NB4 (cell line): ENCODE data around the gene STX10.

ENCODE experiments used
- DNase-seq: peaks from one replicate; pipeline ENCODE4 v3.0.0; 2010; ENCODE audit warnings: low read depth
- H3K4me3 ChIP-seq: one replicate; pipeline ENCODE4 v1.5.1; 2011; ENCODE audit warnings: mild to moderate bottlenecking, low read depth, low read length, moderate library complexity
- MYC ChIP-seq: IDR thresholded peaks from 2 replicates; pipeline ENCODE4 v1.6.1; 2011; ENCODE audit warnings: low read depth, low read length
- POLR2A ChIP-seq: IDR thresholded peaks from 2 replicates; pipeline ENCODE4 v1.6.1; 2011; ENCODE audit warnings: mild to moderate bottlenecking; ENCODE audit not compliant: insufficient read length; ENCODE audit errors: extremely low read depth
- TF ChIP-seq, protein P1 (sequence below): IDR thresholded peaks from one replicate; pipeline ENCODE4 v1.5.1; 2012; ENCODE audit warnings: low read depth, low read length
- TF ChIP-seq, protein P2 (sequence below): IDR thresholded peaks from 2 replicates; pipeline ENCODE4 v1.6.1; 2011; ENCODE audit warnings: low read depth, low read length

STX10 gene

DNA sequence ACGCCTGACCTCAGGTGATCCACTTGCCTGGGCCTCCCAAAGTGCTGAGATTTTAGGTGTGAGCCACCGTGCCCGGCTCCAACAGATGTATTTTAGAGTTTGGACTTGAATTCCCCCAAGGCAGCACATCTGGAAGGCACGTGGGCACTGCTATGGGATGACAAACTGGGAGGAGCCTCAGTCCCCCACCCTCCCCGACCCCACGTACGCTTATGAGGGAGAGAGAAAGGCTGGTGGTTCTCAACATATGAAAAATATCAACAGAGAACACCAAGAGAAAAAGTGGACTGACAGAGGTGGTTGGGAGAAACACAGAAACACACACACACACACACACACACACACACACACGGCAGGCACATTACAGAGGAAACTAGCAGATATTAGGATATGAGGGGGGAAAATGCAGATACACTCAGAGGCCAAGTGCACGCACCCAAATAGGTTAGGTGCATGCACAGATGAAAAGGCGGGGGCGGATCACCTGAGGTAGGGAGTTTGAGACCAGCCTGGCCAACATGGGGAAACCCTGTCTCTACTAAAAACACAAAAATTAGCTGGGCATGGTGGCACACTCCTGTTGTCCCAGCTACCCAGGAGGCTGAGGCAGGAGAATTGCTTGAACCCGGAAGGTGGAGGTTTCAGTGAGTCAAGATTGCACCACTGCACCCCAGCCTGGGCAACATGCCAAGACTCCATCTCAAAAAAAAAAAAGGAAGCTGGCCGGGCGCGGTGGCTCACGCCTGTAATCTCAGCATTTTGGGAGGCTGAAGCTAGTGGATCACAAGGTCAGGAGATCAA, 3.2 kb downstream of the STX10 start:
- DNase-seq = peak; percentile 58
- H3K4me3 ChIP-seq = no peak overlapping the region
- TF ChIP-seq, protein P1, sequence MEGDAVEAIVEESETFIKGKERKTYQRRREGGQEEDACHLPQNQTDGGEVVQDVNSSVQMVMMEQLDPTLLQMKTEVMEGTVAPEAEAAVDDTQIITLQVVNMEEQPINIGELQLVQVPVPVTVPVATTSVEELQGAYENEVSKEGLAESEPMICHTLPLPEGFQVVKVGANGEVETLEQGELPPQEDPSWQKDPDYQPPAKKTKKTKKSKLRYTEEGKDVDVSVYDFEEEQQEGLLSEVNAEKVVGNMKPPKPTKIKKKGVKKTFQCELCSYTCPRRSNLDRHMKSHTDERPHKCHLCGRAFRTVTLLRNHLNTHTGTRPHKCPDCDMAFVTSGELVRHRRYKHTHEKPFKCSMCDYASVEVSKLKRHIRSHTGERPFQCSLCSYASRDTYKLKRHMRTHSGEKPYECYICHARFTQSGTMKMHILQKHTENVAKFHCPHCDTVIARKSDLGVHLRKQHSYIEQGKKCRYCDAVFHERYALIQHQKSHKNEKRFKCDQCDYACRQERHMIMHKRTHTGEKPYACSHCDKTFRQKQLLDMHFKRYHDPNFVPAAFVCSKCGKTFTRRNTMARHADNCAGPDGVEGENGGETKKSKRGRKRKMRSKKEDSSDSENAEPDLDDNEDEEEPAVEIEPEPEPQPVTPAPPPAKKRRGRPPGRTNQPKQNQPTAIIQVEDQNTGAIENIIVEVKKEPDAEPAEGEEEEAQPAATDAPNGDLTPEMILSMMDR = no peak
- no peak for TF ChIP-seq POLR2A

DNA sequence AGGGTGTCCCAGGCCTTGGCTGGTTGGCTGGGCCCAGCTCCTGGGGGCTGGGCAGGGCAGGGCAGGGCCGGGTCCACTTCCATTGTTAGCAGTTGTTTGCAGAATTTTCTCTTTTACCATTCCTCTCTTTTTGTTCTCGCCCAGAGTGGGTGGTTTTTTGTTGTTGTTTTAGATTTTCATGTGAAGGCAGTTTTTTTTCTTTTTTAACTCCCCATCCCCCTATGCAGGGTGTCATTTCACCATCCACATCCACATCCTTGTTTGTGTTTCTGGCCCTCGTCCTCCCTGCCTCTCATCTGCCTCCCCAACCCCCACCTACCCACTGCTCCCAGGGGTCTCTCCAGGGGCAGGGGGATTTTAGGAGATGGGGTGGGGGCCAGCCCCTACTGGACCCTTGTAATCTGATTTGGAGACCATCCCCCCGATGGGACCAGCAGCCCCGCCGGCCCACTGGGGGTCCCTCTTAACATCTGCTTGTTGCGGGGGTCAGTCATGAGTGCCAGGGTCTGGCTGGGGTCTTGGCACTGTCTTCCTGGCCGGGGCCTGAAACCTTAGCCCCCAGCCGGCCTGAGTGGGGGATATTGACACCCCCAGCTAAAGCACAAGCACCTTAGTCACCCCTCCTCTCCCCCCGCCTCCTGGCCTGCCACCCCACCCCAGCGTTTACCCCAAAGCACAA, 10.4 kb downstream of the STX10 start:
- no peak for TF ChIP-seq MYC
- no peak for TF ChIP-seq POLR2A
- TF ChIP-seq, protein P1 = no peak
- TF ChIP-seq, protein P2, sequence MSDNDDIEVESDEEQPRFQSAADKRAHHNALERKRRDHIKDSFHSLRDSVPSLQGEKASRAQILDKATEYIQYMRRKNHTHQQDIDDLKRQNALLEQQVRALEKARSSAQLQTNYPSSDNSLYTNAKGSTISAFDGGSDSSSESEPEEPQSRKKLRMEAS = no peak
- no peak for DNase-seq
- no peak overlapping the region for H3K4me3 ChIP-seq

DNA sequence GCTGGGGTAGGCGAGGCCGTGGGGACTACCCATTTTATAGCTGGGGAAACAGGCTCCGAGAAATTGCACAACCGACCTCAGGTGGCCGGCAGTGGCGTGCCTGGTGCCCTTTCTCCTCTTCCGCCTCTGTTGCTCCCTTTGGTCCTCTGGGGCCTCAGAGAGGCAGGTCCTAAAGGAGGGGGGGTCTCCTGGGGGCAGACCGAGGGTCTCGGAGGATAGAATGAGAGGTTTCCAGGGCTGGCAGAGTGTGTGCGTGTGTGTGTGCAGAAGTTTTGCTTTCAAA, 11.3 kb downstream of the STX10 start:
- TF ChIP-seq, protein P1 = no peak
- TF ChIP-seq MYC = peak; percentile 73
- TF ChIP-seq, protein P2 = peak; percentile 53
- TF ChIP-seq POLR2A = no peak
- H3K4me3 ChIP-seq = no peak overlapping the region
- DNase-seq = peak; percentile 81

DNA sequence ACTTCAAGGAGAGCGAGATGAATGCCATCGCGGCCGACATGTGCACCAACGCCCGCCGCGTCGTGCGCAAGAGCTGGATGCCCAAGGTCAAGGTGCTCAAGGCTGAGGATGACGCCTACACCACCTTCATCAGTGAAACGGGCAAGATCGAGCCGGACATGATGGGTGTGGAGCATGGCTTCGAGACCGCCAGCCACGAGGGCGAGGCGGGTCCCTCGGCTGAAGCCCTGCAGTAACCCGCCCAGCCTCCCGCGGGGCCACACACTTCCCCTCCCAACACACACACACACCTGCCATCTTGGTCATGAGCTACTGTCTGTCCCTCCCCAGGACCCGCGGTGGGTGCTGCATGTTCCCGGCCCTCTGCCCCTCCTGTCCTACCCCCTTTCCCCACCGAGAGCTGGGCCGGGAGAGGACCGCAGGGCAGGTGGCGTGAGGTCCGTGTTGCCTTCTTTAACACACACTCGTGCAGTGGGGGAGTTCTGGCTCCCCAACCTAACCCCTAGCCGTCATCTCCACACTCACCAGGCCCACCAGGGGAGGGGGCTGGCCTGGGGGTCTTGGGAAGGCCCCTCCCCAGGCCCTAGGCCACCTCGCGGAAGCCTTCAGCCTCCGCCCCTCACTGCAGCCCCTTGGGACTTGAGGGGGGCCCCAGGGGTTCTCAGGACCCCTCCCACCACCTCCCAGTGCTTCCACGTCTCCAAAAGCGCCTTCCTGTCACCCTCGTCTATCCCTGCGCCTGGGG, 11.8 kb downstream of the STX10 start:
- no peak overlapping the region for H3K4me3 ChIP-seq
- peak; percentile 34 for DNase-seq
- TF ChIP-seq MYC (no peak), POLR2A (no peak)
- TF ChIP-seq, protein P1 = no peak
- TF ChIP-seq, protein P2 = peak; percentile 21; the same call in 1 of the 2 replicates

DNA sequence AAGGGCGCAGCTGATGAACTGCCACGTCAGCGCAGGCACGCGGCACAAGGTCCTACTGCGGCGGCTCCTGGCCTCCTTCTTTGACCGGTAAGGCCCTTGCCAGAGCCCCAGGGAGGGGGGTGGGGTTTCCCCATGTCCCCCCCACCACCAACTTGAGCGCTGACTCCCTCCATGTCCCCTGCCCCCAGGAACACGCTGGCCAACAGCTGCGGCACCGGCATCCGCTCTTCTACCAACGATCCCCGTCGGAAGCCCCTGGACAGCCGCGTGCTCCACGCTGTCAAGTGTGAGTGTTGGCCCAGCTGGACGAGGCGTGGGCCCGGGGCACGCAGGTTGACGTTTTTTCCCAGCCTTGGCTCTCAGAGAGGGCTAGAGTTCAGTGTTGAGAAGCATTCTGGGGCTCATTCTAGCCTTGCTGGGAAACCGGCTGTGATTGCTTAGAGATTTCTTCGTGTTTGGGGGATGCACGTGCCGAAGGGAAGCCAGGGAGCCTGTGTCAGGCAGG, 12.8 kb downstream of the STX10 start:
- TF ChIP-seq MYC (no peak), POLR2A (no peak)
- TF ChIP-seq, protein P2 = no peak
- TF ChIP-seq, protein P1 = no peak
- no peak for DNase-seq
- no peak overlapping the region for H3K4me3 ChIP-seq
